ENCODE measurements around the gene CCDC83. TPM values are rescaled to one million over a fixed set of nuclear protein-coding genes. Genes with fewer than 3 reads are reported as not detected.
"Not testable (repeated sequence)": the region's sequence is repeated elsewhere in the genome, so short reads cannot be mapped to it uniquely, and the experiment has no call there.

The CCDC83 gene
- total and polyA plus RNA-seq, 5 donors = not detected

- H3K4me3 ChIP-seq (ENCODE audit: low read length); H3K27ac ChIP-seq (ENCODE audit: low read length); DNase-seq; H3K9me3 ChIP-seq (ENCODE audit: control insufficient read depth, low read length); H3K4me1 ChIP-seq (ENCODE audit: control insufficient read depth, insufficient read depth, low read length); intact Hi-C loops (cut with DNase I); H3K27me3 ChIP-seq (ENCODE audit: control insufficient read depth, insufficient read depth); ATAC-seq: not testable (repeated sequence)
- 89% methylated on average over 7 of the region's 7 CpGs for WGBS
These were observed 96.9 kb downstream of the CCDC83 start for GRCh38 chr11:85952108-85952485.

GRCh38 chr11:85953491-85954143, 98.4 kb downstream of the CCDC83 start:
- no peak overlapping the region for H3K27ac ChIP-seq (ENCODE audit: low read length)
- H3K4me3 ChIP-seq (ENCODE audit: low read length) = no peak overlapping the region
- 32% methylated on average over 2 of the region's 2 CpGs for WGBS
- intact Hi-C loops (cut with DNase I) = no loop called here
- ATAC-seq (no peak), DNase-seq (no peak)
- no peaks in the 10 kb centered on the region for H3K27me3 ChIP-seq (ENCODE audit: control insufficient read depth, insufficient read depth)
- no peaks in the 10 kb centered on the region for H3K9me3 ChIP-seq (ENCODE audit: control insufficient read depth, low read length)
- H3K4me1 ChIP-seq (ENCODE audit: control insufficient read depth, insufficient read depth, low read length) = peaks cover 3% of the 10 kb centered on the region

GRCh38 chr11:85955531-85955930, 100.3 kb downstream of the CCDC83 start:
- Histone ChIP-seq H3K4me3 (ENCODE audit: low read length) (no peak overlapping the region), H3K4me1 (ENCODE audit: control insufficient read depth, insufficient read depth, low read length) (peaks cover 3% of the 10 kb centered on the region), H3K27me3 (ENCODE audit: control insufficient read depth, insufficient read depth) (no peaks in the 10 kb centered on the region), H3K27ac (ENCODE audit: low read length) (no peak overlapping the region), H3K9me3 (ENCODE audit: control insufficient read depth, low read length) (no peaks in the 10 kb centered on the region)
- intact Hi-C loops (cut with DNase I) = no loop called here
- WGBS = 51% methylated on average over 1 of the region's 1 CpG
- no peak for DNase-seq
- ATAC-seq = peak; percentile 10 to 65

GRCh38 chr11:85960678-85961077, 105.5 kb downstream of the CCDC83 start:
- WGBS = 69% methylated on average over 3 of the region's 3 CpGs
- no peaks in the 10 kb centered on the region for H3K27me3 ChIP-seq (ENCODE audit: control insufficient read depth, insufficient read depth)
- no peaks in the 10 kb centered on the region for H3K4me1 ChIP-seq (ENCODE audit: control insufficient read depth, insufficient read depth, low read length)
- no peak overlapping the region for H3K4me3 ChIP-seq (ENCODE audit: low read length)
- no peak overlapping the region for H3K27ac ChIP-seq (ENCODE audit: low read length)
- intact Hi-C loops (cut with DNase I) = no loop called here
- DNase-seq (no peak), ATAC-seq (no peak)
- no peaks in the 10 kb centered on the region for H3K9me3 ChIP-seq (ENCODE audit: control insufficient read depth, low read length)

DNA sequence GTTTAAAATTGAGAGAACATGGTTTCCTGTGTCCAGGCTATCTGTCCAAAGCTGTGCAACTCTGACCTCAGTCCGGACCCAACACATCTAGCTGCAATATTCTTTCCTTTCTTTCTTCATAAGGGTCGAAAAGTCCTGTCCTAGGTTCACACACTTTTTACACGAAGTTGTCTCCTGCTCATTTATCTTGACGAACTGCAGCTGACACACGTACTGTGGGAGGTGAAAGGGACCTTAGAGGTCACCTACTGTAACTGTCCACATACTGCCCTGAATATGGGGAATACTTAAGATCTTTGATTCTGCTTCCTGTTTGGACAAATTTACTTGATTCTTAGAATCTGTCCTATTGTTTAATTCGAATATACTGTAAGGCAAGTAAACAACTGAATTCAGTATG, 105.9 kb downstream of the CCDC83 start:
- Histone ChIP-seq H3K4me1 (ENCODE audit: control insufficient read depth, insufficient read depth, low read length) (no peaks in the 10 kb centered on the region), H3K27me3 (ENCODE audit: control insufficient read depth, insufficient read depth) (no peaks in the 10 kb centered on the region), H3K9me3 (ENCODE audit: control insufficient read depth, low read length) (no peaks in the 10 kb centered on the region), H3K4me3 (ENCODE audit: low read length) (no peak overlapping the region), H3K27ac (ENCODE audit: low read length) (no peak overlapping the region)
- intact Hi-C loops (cut with DNase I) = no loop called here
- ATAC-seq (peak in 1 of 2 donors; percentile 35), DNase-seq (no peak)
- 40% methylated on average over 6 of the region's 6 CpGs for WGBS

- DNase-seq (no peak), ATAC-seq (peak; percentile 33 to 50)
- H3K4me3 ChIP-seq (ENCODE audit: low read length) = no peak overlapping the region
- no peak overlapping the region for H3K27ac ChIP-seq (ENCODE audit: low read length)
- intact Hi-C loops (cut with DNase I) = no loop called here
- no peaks in the 10 kb centered on the region for H3K4me1 ChIP-seq (ENCODE audit: control insufficient read depth, insufficient read depth, low read length)
- WGBS = 54% methylated on average over 5 of the region's 5 CpGs
- H3K27me3 ChIP-seq (ENCODE audit: control insufficient read depth, insufficient read depth) = no peaks in the 10 kb centered on the region
- H3K9me3 ChIP-seq (ENCODE audit: control insufficient read depth, low read length) = no peaks in the 10 kb centered on the region
These were observed 106.8 kb downstream of the CCDC83 start for GRCh38 chr11:85961930-85962363.

DNA sequence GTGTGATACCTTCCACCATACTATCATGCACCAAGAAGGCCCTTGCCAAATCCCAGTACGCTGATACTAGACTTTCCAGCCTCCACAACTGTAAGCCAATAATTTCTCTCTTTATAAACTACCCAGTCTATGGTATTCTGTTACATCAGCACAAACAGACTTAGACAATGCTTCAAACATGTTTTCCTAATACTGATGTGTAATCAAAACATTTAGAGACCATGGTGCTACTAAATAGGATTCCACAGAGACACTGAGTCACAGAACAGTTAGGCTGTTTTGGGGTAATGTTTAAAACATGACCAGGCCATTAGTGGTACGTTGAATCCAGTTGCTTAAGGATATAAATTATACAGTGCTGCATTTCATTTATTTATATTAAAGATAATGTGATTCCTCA, 110.0 kb downstream of the CCDC83 start:
- DNase-seq (no peak), ATAC-seq (no peak)
- no peak overlapping the region for H3K4me3 ChIP-seq (ENCODE audit: low read length)
- no peaks in the 10 kb centered on the region for H3K9me3 ChIP-seq (ENCODE audit: control insufficient read depth, low read length)
- no peak overlapping the region for H3K27ac ChIP-seq (ENCODE audit: low read length)
- no peaks in the 10 kb centered on the region for H3K4me1 ChIP-seq (ENCODE audit: control insufficient read depth, insufficient read depth, low read length)
- H3K27me3 ChIP-seq (ENCODE audit: control insufficient read depth, insufficient read depth) = no peaks in the 10 kb centered on the region
- intact Hi-C loops (cut with DNase I) = no loop called here
- 95% methylated on average over 2 of the region's 2 CpGs for WGBS

DNA sequence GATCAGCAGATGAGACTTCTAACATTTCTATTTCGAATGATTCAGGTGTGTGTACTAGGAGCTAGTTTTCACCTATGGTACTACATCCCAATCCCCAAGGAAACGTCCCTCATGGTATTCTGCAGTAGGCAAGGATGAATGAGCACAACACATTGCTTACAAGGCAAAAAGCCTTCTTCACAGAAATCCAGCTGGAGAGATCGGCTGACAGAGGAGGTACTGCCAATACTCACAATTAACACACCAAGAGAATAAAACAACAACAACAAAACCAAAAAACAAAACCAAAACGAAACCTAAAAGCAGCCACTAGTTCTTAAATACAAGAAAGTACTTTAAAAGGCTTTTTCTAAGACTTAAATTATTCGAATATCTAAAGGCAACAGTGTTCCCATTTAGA, 112.3 kb downstream of the CCDC83 start:
- DNase-seq (no peak), ATAC-seq (no peak)
- 73% methylated on average over 5 of the region's 5 CpGs for WGBS
- H3K9me3 ChIP-seq (ENCODE audit: control insufficient read depth, low read length) = no peaks in the 10 kb centered on the region
- no peak overlapping the region for H3K27ac ChIP-seq (ENCODE audit: low read length)
- no peaks in the 10 kb centered on the region for H3K4me1 ChIP-seq (ENCODE audit: control insufficient read depth, insufficient read depth, low read length)
- H3K4me3 ChIP-seq (ENCODE audit: low read length) = no peak overlapping the region
- intact Hi-C loops (cut with DNase I) = no loop called here
- no peaks in the 10 kb centered on the region for H3K27me3 ChIP-seq (ENCODE audit: control insufficient read depth, insufficient read depth)

Other genes starting within 250 kb of the CCDC83 start
- gene DLG2, start 228.0 kb upstream of the CCDC83 start, total RNA-seq = 10 to 100 TPM in 1 of 4 donors, 1 to 10 TPM in 3; 8.0 to 10.5 (median 9.6) TPM
- 2.3 TPM for gene DLG2, start 228.0 kb upstream of the CCDC83 start, polyA plus RNA-seq
- gene TMEM126B, start 226.8 kb upstream of the CCDC83 start, total RNA-seq = 10 to 100 TPM; 46.7 to 67.7 (median 54.8) TPM
- 106 TPM for gene TMEM126B, start 226.8 kb upstream of the CCDC83 start, polyA plus RNA-seq
- gene TMEM126A, start 207.4 kb upstream of the CCDC83 start, total RNA-seq = 10 to 100 TPM; 48.4 to 65.6 (median 58.1) TPM
- 140 TPM for gene TMEM126A, start 207.4 kb upstream of the CCDC83 start, polyA plus RNA-seq
- 10 to 100 TPM; 16.1 to 19.9 (median 18.2) TPM for gene CREBZF, start 190.3 kb upstream of the CCDC83 start, total RNA-seq
- gene CREBZF, start 190.3 kb upstream of the CCDC83 start, polyA plus RNA-seq = 17.0 TPM
- gene CCDC89, start 169.2 kb upstream of the CCDC83 start, total RNA-seq = 1 to 10 TPM in 1 of 4 donors, under 1 TPM in 3; 0.42 to 1.0 (median 0.75) TPM
- 0.52 TPM for gene CCDC89, start 169.2 kb upstream of the CCDC83 start, polyA plus RNA-seq
- 1 to 10 TPM; 4.3 to 7.3 (median 6.3) TPM for gene SYTL2, start 44.2 kb upstream of the CCDC83 start, total RNA-seq
- gene SYTL2, start 44.2 kb upstream of the CCDC83 start, polyA plus RNA-seq = 5.1 TPM
- gene PICALM, start 213.7 kb downstream of the CCDC83 start, total RNA-seq = 100 to 1,000 TPM; 170 to 298 (median 182) TPM
- 62.8 TPM for gene PICALM, start 213.7 kb downstream of the CCDC83 start, polyA plus RNA-seq

Data from right cardiac atrium (tissue), 5 donors.